ENCODE data around the gene DDX59. TPM values are rescaled to one million over a fixed set of nuclear protein-coding genes. Genes with fewer than 3 reads are reported as not detected.
"Not testable (repeated sequence)": the region's sequence is repeated elsewhere in the genome, so short reads cannot be mapped to it uniquely, and the experiment has no call there.

The DDX59 gene
- polyA plus RNA-seq, 3 donors: 14.3 to 18.6 (median 14.9) TPM

DNA sequence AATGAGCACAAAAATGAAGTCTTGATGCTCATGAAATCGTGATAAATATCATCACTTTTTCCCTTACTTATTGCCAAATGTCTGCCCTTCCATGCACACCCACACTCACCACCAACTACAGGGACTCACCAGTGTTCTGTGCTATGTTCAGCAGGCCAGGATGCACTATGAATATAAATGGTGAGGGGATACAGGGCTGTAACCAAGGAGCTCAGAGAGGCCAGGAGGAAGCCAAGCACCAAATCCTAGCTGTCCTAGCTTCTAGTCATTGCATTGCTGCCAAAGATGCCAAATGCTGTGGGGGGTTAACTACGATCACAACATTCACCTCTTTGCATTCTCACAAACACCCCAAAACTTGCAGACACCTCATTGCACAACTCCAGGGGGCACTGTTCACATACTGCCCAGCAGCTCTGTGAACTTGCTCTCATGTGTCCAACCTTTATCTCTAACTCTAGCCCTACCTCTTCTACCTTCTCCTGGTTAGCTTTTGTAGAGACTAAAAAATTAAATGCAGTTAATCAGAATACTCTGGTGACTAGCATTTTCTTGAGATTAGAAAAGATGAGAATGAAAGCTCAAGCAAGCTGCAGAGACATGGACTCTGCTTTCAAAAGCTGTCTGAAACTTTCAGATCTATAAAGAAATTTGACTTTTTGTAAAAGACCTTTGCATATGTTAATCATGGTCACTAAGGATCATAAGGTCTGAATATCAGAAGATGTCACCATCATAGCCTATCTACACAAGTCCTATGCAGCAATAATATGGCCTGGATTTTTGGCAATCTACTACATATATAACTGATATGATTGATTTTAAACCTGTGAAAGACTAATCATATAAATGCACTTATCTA is 35.2 kb downstream of the DDX59 start:
- Histone ChIP-seq H2AFZ (ENCODE audit: insufficient read depth, low read depth, low read length, poor library complexity, severe bottlenecking) (no peak overlapping the region), H3K79me2 (ENCODE audit: insufficient read depth, low read length) (no peaks in the 10 kb centered on the region), H4K20me1 (ENCODE audit: insufficient read depth, low read length) (no peaks in the 10 kb centered on the region), H3K4me2 (replicated peaks; ENCODE audit: extremely low read depth, low read length, poor library complexity, severe bottlenecking) (no peak overlapping the region), H3K36me3 (replicated peaks in 1 of 2; ENCODE audit: control insufficient read depth in 1 of 2, insufficient read depth in 2 of 2, low read length in 2 of 2) (no peaks in the 10 kb centered on the region), H3K27me3 (ENCODE audit: control insufficient read depth in 2 of 2, insufficient read depth in 2 of 2, low read length in 2 of 2) (no peaks in the 10 kb centered on the region), H3K4me3 (replicated peaks in 1 of 3; ENCODE audit: low read depth in 2 of 3, low read length in 3 of 3) (no peak overlapping the region), H3K4me1 (ENCODE audit: control insufficient read depth in 1 of 2, insufficient read depth in 2 of 2, low read length in 2 of 2) (peaks cover under 1 to 3% of the 10 kb centered on the region in 2 donors), H3K9ac (ENCODE audit: insufficient read depth, low read length, poor library complexity, severe bottlenecking) (no peak overlapping the region), H3K27ac (ENCODE audit: low read depth in 1 of 2, low read length in 2 of 2) (no peak overlapping the region), H3K9me3 (replicated peaks in 1 of 2; ENCODE audit: control insufficient read depth in 1 of 2, insufficient read depth in 1 of 2, low read length in 2 of 2) (no peaks in the 10 kb centered on the region)
- no peaks in the 10 kb centered on the region for H3K36me3 Mint-ChIP-seq
- H3K27me3 Mint-ChIP-seq (ENCODE audit: low read depth in 3 of 3): peaks cover 0 to 7% (median 3%) of the 10 kb centered on the region in 3 donors
- H3K4me1 Mint-ChIP-seq: peaks cover 3% of the 10 kb centered on the region
- no peaks in the 10 kb centered on the region for H3K9me3 Mint-ChIP-seq
- H3K4me3 Mint-ChIP-seq: no peak overlapping the region
- H3K27ac Mint-ChIP-seq: no peak overlapping the region
- intact Hi-C loops (cut with micrococcal nuclease): no loop called here
- no CpG with 5 or more reads among the region's 2 CpGs for WGBS (ENCODE audit: insufficient coverage)
- no peak for DNase-seq
- no peak for TF ChIP-seq CTCF (IDR thresholded peaks at IDR 0.05)

- H3K4me3 Mint-ChIP-seq: no peak overlapping the region
These were observed 38.3 kb downstream of the DDX59 start for GRCh38 chr1:200631375-200631774.

GRCh38 chr1:200630515-200630899 is 39.2 kb downstream of the DDX59 start:
- H3K4me3 ChIP-seq (replicated peaks in 1 of 3; ENCODE audit: low read depth in 2 of 3, low read length in 3 of 3); H3K9me3 ChIP-seq (replicated peaks in 1 of 2; ENCODE audit: control insufficient read depth in 1 of 2, insufficient read depth in 1 of 2, low read length in 2 of 2); H3K79me2 ChIP-seq (ENCODE audit: insufficient read depth, low read length); intact Hi-C loops (cut with micrococcal nuclease); H3K36me3 ChIP-seq (replicated peaks in 1 of 2; ENCODE audit: control insufficient read depth in 1 of 2, insufficient read depth in 2 of 2, low read length in 2 of 2); H3K27me3 Mint-ChIP-seq (ENCODE audit: low read depth in 3 of 3); H3K36me3 Mint-ChIP-seq; H3K4me2 ChIP-seq (replicated peaks; ENCODE audit: extremely low read depth, low read length, poor library complexity, severe bottlenecking); H3K27ac Mint-ChIP-seq; H2AFZ ChIP-seq (ENCODE audit: insufficient read depth, low read depth, low read length, poor library complexity, severe bottlenecking); H4K20me1 ChIP-seq (ENCODE audit: insufficient read depth, low read length); H3K27ac ChIP-seq (ENCODE audit: low read depth in 1 of 2, low read length in 2 of 2); H3K9ac ChIP-seq (ENCODE audit: insufficient read depth, low read length, poor library complexity, severe bottlenecking); H3K9me3 Mint-ChIP-seq; DNase-seq; H3K4me3 Mint-ChIP-seq; H3K27me3 ChIP-seq (ENCODE audit: control insufficient read depth in 2 of 2, insufficient read depth in 2 of 2, low read length in 2 of 2): not testable (repeated sequence)
- WGBS (ENCODE audit: insufficient coverage): no CpG with 5 or more reads among the region's 8 CpGs
- H3K4me1 Mint-ChIP-seq: peaks cover 26% of the 10 kb centered on the region
- H3K4me1 ChIP-seq (ENCODE audit: control insufficient read depth in 1 of 2, insufficient read depth in 2 of 2, low read length in 2 of 2): peaks cover 24 to 26% of the 10 kb centered on the region in 2 donors

More at GRCh38 chr1:200631375-200631774, 38.3 kb downstream of the DDX59 start:
- H3K4me3 ChIP-seq (replicated peaks in 1 of 3; ENCODE audit: low read depth in 2 of 3, low read length in 3 of 3): no peak overlapping the region
- H4K20me1 ChIP-seq (ENCODE audit: insufficient read depth, low read length): no peaks in the 10 kb centered on the region
- peaks cover 26% of the 10 kb centered on the region for H3K4me1 Mint-ChIP-seq
- H3K4me1 ChIP-seq (ENCODE audit: control insufficient read depth in 1 of 2, insufficient read depth in 2 of 2, low read length in 2 of 2): peaks cover 24 to 26% of the 10 kb centered on the region in 2 donors
- no peaks in the 10 kb centered on the region for H3K36me3 ChIP-seq (replicated peaks in 1 of 2; ENCODE audit: control insufficient read depth in 1 of 2, insufficient read depth in 2 of 2, low read length in 2 of 2)
- WGBS (ENCODE audit: insufficient coverage): no CpG with 5 or more reads among the region's 1 CpG
- no peaks in the 10 kb centered on the region for H3K36me3 Mint-ChIP-seq
- no peak for TF ChIP-seq CTCF (IDR thresholded peaks at IDR 0.05)
- no peak overlapping the region for H3K9ac ChIP-seq (ENCODE audit: insufficient read depth, low read length, poor library complexity, severe bottlenecking)
- H3K27me3 Mint-ChIP-seq (ENCODE audit: low read depth in 3 of 3): peaks cover 0 to 5% (median 4%) of the 10 kb centered on the region in 3 donors
- H3K27ac ChIP-seq (ENCODE audit: low read depth in 1 of 2, low read length in 2 of 2): no peak overlapping the region
- no peak for DNase-seq
- intact Hi-C loops (cut with micrococcal nuclease): no loop called here
- H3K9me3 Mint-ChIP-seq: peaks cover 0 to 3% (median 0%) of the 10 kb centered on the region in 7 donors
- H3K27ac Mint-ChIP-seq: peak overlapping the region in 1 of 7 donors; percentile 5
- H3K9me3 ChIP-seq (replicated peaks in 1 of 2; ENCODE audit: control insufficient read depth in 1 of 2, insufficient read depth in 1 of 2, low read length in 2 of 2): no peaks in the 10 kb centered on the region
- H3K27me3 ChIP-seq (ENCODE audit: control insufficient read depth in 2 of 2, insufficient read depth in 2 of 2, low read length in 2 of 2): no peaks in the 10 kb centered on the region
- H3K79me2 ChIP-seq (ENCODE audit: insufficient read depth, low read length): no peaks in the 10 kb centered on the region
- H2AFZ ChIP-seq (ENCODE audit: insufficient read depth, low read depth, low read length, poor library complexity, severe bottlenecking): no peak overlapping the region
- H3K4me2 ChIP-seq (replicated peaks; ENCODE audit: extremely low read depth, low read length, poor library complexity, severe bottlenecking): no peak overlapping the region
